HT1080 (cell line): Measurements from ENCODE around the gene ZFP82. TPM values are rescaled to one million over a fixed set of nuclear protein-coding genes. Genes with fewer than 3 reads are reported as not detected.

Experiments used
- DNase-seq: peaks from one replicate; pipeline ENCODE4 v3.0.0-alpha.2; 2015; ENCODE audit warnings: low read depth
- total RNA-seq: library from RNA; depleted of rRNA; stranded (reverse); fragments of >200 nt; shearing (Covaris generic); gene quantifications from 2 replicates; pipeline ENCODE4 v1.2.3, GENCODE V29; 2014; rRNA removed

Gene ZFP82
- total RNA-seq, 1 experiment from 2014 or later = 2.6 TPM

DNA sequence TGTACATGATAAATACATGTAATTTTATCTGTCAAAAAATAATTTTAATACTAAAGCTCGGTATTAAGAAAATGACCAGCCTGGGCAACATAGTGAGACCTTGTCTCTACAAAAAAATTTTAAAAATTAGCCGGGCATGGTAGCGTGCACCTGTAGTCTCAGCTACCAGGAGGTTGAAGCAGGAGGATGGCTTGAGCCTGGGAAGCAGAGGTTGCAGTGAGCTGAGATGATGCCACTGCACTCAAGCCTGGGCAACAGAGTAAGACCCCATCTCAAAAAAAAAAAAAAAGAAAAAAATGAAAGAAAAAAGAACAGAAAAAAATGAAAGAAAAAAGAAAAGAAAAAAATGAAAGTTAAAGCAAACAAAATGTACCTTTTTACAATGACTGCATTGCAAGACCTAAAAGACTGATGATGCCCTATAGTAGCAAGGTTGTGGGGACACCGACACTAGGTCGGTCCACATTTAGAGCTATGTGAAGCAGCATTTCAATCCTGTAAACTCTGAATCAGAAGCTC lies 44.7 kb downstream of the ZFP82 start:
- DNase-seq = no peak

DNA sequence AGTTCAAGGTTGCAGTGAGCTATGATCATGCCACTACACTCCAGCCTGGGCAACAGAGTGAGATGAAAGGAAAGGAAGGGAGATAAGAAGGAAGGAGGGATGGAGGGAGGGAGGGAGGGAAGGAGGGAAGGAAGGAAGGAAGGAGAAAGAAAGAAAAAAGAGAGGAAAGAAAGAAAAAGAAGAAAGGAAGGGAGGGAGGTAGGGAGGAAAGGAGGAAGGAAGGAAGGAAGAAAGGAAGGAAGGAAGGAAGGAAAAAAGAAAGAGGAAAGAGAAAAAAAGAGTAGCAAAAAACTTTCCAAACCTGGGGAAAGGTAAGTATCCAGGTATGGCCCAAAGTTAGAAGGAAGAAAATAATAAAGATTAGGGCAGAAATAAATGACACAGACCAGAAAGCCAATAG lies 46.6 kb downstream of the ZFP82 start:
- no peak for DNase-seq

DNA sequence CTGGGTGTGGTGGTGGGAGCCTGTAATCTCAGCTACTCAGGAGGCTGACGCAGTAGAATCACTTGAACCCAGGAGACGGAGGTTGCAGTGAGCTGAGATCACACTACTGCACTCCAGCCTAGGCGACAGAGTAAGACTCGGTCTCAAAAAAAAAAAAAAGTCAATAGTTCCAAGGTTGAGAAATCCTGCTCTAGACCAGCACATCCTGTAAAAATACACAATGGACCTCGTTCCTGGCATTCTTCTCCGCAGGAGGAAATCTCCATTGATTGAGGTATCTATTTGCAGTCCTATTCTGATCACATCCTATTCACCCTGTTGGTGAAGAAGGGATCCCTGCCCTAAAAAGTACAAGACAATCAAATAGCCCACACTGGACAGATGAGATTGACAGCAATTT lies 54.6 kb downstream of the ZFP82 start:
- no peak for DNase-seq

Other genes starting within 250 kb of the ZFP82 start
- gene ZNF565, start 204.0 kb downstream of the ZFP82 start, total RNA-seq = 0.90 and 2.2 TPM in 2 replicates
- gene ZNF146, start 203.5 kb downstream of the ZFP82 start, total RNA-seq = 78.2 and 94.5 TPM in 2 replicates
- 0.98 and 1.3 TPM in 2 replicates for gene ZFP14, start 39.4 kb downstream of the ZFP82 start, total RNA-seq
- 3.7 and 5.1 TPM in 2 replicates for gene ZNF566, start 70.9 kb upstream of the ZFP82 start, total RNA-seq
- 6.3 and 7.0 TPM in 2 replicates for gene ZNF260, start 109.6 kb upstream of the ZFP82 start, total RNA-seq
- gene ZNF529, start 154.6 kb upstream of the ZFP82 start, total RNA-seq = 3.8 and 5.5 TPM in 2 replicates
- 0.03 TPM in 1 of 2 replicates, not detected in the other for gene ZNF382, start 186.7 kb upstream of the ZFP82 start, total RNA-seq
- gene ZNF461, start 248.2 kb upstream of the ZFP82 start, total RNA-seq = 3.5 and 4.5 TPM in 2 replicates